Measurements from ENCODE around the gene WDR54.
A peak's percentile ranks its signal among the peaks of the same experiment; 100 is the strongest.

Gene WDR54

DNA sequence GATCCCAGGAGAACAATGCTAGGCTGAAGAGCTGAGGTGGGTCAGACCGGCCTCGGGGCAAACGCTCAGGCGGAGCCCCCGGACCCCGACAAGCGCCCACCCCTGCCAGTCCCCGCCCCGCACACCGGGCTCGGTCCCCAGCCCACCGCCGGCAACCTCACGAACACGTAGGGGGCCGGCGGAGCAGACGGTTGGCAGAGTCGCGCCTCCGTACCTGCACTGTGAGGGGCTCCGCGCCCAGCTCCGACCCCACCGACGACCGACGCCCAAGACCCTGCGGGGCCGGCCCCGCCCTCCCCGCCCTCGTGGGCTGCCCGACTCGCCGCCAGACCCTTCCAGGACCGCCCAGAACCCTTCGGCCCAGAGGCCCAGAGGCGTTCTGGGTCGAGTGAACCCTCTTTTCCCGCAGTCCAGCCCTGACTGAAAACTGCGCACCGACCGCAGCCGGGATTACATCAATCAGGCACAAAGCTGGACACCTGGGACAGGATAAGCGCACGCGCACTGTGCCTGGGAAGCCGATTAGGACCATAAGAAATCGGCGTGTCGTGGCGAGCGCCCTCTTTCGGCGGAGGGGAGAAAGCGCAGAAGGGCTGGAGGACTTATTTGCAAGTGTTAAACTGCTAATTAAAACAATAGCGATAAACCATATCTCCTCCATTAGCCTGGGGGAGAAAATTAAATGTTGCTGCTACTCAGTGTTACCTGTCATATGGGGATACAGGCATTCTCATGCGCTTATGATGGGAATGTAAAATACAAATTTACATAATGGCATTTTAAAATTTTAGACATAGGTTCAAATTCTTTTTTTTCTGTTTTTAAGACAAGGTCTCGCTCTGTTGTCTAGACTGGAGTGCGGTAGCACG lies 29.7 kb upstream of the WDR54 start:
- peak overlapping the region; percentile 84 for H3K27ac ChIP-seq
- peak overlapping the region; percentile 82 to 93 for H3K4me3 ChIP-seq (ENCODE audit: low read depth in 1 of 2, low read length in 1 of 2)
- TF ChIP-seq, protein P1, sequence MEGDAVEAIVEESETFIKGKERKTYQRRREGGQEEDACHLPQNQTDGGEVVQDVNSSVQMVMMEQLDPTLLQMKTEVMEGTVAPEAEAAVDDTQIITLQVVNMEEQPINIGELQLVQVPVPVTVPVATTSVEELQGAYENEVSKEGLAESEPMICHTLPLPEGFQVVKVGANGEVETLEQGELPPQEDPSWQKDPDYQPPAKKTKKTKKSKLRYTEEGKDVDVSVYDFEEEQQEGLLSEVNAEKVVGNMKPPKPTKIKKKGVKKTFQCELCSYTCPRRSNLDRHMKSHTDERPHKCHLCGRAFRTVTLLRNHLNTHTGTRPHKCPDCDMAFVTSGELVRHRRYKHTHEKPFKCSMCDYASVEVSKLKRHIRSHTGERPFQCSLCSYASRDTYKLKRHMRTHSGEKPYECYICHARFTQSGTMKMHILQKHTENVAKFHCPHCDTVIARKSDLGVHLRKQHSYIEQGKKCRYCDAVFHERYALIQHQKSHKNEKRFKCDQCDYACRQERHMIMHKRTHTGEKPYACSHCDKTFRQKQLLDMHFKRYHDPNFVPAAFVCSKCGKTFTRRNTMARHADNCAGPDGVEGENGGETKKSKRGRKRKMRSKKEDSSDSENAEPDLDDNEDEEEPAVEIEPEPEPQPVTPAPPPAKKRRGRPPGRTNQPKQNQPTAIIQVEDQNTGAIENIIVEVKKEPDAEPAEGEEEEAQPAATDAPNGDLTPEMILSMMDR (IDR thresholded peaks at IDR 0.05): peak; percentile 97
- H3K4me1 ChIP-seq (ENCODE audit: control insufficient read depth in 1 of 2, insufficient read depth in 1 of 2, low read depth in 1 of 2, low read length in 1 of 2): peaks cover 13 to 19% of the 10 kb centered on the region in 2 experiments
- H3K9me3 ChIP-seq: no peaks in the 10 kb centered on the region
- no peaks in the 10 kb centered on the region for H3K36me3 ChIP-seq
- H3K27me3 ChIP-seq: peaks cover 6% of the 10 kb centered on the region

DNA sequence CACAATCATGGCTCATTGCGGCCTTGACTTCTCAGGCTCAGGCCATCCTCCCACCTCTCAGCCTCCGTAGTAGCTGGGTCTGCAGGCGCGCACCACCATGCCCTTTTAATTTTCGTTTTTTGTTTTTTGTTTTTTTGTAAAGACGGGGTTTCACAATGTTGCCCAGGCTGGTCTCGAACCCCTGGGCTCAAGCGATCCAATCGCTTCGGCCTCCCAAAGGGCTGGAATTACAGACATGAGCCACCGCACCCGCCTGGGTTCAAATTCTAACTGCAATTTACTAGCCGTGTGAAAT lies 29.1 kb upstream of the WDR54 start:
- Histone ChIP-seq H3K27me3 (peaks cover 6% of the 10 kb centered on the region), H3K4me3 (ENCODE audit: low read depth in 1 of 2, low read length in 1 of 2) (no peak overlapping the region), H3K4me1 (ENCODE audit: control insufficient read depth in 1 of 2, insufficient read depth in 1 of 2, low read depth in 1 of 2, low read length in 1 of 2) (peaks cover 13 to 19% of the 10 kb centered on the region in 2 experiments), H3K36me3 (no peaks in the 10 kb centered on the region), H3K27ac (no peak overlapping the region), H3K9me3 (no peaks in the 10 kb centered on the region)
- TF ChIP-seq, protein P1 (IDR thresholded peaks at IDR 0.05): no peak

- H3K27ac ChIP-seq: no peak overlapping the region
- peaks cover 6% of the 10 kb centered on the region for H3K27me3 ChIP-seq
- TF ChIP-seq, protein P1 (IDR thresholded peaks at IDR 0.05): no peak
- H3K9me3 ChIP-seq: no peaks in the 10 kb centered on the region
- H3K36me3 ChIP-seq: no peaks in the 10 kb centered on the region
- H3K4me1 ChIP-seq (ENCODE audit: control insufficient read depth in 1 of 2, insufficient read depth in 1 of 2, low read depth in 1 of 2, low read length in 1 of 2): peaks cover 13 to 19% of the 10 kb centered on the region in 2 experiments
- H3K4me3 ChIP-seq (ENCODE audit: low read depth in 1 of 2, low read length in 1 of 2): no peak overlapping the region
Measured at GRCh38 chr2:74393525-74393924, 28.0 kb upstream of the WDR54 start.

DNA sequence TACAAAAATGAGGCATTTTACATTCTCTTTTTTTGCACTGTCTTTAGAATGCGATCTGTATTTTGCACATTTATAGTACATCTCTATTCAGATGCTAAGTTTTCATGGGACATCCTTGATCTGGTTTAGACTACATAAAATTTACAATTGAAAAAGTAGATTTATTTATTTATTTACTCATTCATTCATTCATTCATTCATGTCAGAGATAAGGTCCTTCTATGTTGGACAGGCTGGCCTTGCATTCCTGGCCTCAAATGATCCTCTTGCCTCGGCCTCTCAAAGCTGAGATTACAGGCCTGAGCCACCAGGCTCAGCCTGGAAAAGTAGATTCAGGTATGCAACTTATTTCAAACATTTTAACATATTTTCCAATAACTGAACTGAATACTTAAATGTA lies 25.4 kb upstream of the WDR54 start:
- peaks cover 6% of the 10 kb centered on the region for H3K27me3 ChIP-seq
- H3K9me3 ChIP-seq: no peaks in the 10 kb centered on the region
- H3K4me3 ChIP-seq (ENCODE audit: low read depth in 1 of 2, low read length in 1 of 2): no peak overlapping the region
- peaks cover 2 to 6% of the 10 kb centered on the region in 2 experiments for H3K4me1 ChIP-seq (ENCODE audit: control insufficient read depth in 1 of 2, insufficient read depth in 1 of 2, low read depth in 1 of 2, low read length in 1 of 2)
- H3K27ac ChIP-seq: no peak overlapping the region
- H3K36me3 ChIP-seq: no peaks in the 10 kb centered on the region
- TF ChIP-seq, protein P1 (IDR thresholded peaks at IDR 0.05): no peak

DNA sequence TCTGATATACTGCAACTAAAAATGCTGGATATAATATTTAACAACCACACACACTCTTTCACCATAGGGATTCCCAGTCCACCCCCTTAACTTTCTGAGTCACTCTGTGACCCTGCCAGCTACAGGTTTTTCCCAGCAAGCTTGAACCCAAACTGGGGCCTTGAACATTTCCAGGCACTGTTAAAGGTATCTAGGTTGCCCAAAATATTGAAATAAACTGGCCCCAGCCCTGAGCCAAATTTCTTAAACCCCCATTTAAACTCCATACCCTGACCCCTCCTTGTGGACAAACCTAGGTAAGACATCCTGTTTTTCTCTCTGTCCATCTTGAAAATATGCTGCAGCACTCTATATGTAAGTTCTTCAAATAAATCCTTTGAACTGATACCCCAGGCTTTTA lies 21.7 kb upstream of the WDR54 start:
- Histone ChIP-seq H3K27ac (no peak overlapping the region), H3K4me3 (ENCODE audit: low read depth in 1 of 2, low read length in 1 of 2) (no peak overlapping the region), H3K4me1 (ENCODE audit: control insufficient read depth in 1 of 2, insufficient read depth in 1 of 2, low read depth in 1 of 2, low read length in 1 of 2) (no peaks in the 10 kb centered on the region), H3K27me3 (peaks cover 6% of the 10 kb centered on the region), H3K36me3 (no peaks in the 10 kb centered on the region), H3K9me3 (no peaks in the 10 kb centered on the region)
- TF ChIP-seq, protein P1 (IDR thresholded peaks at IDR 0.05): no peak
